BE2C (cell line): ENCODE results near the gene SORBS1.

Experiments
- DNase-seq: peaks from one replicate; pipeline ENCODE4 v3.0.0-alpha.2; 2020
- H3K27me3 ChIP-seq: fragments of 250-450 bp; sonication (Bioruptor Pico); 2 replicates; pipeline ENCODE4 v1.5.1; 2020; ENCODE audit warnings: mild to moderate bottlenecking
- H3K36me3 ChIP-seq: fragments of 250-450 bp; sonication (Bioruptor Pico); 2 replicates; pipeline ENCODE4 v1.5.1; 2020; ENCODE audit warnings: mild to moderate bottlenecking
- H3K4me1 ChIP-seq: fragments of 250-450 bp; sonication (Bioruptor Pico); 2 replicates; pipeline ENCODE4 v1.5.1; 2020
- H3K4me3 ChIP-seq: 2 replicates; pipeline ENCODE4 v1.5.1; 2011; ENCODE audit warnings: low read depth, low read length
- H3K9me3 ChIP-seq: fragments of 250-450 bp; sonication (Bioruptor Pico); 2 replicates; pipeline ENCODE4 v1.5.1; 2020
- CTCF ChIP-seq: IDR thresholded peaks from 2 replicates; pipeline ENCODE4 v1.5.1; 2012; ENCODE audit warnings: mild to moderate bottlenecking, low read depth, low read length

Gene SORBS1

GRCh38 chr10:95571390-95571789 lies 10.2 kb upstream of the SORBS1 start:
- Histone ChIP-seq H3K36me3 (no peaks in the 10 kb centered on the region), H3K4me3 (no peak overlapping the region), H3K4me1 (no peaks in the 10 kb centered on the region), H3K9me3 (no peaks in the 10 kb centered on the region), H3K27me3 (peaks cover 4% of the 10 kb centered on the region; the same call in 1 of the 2 replicates)
- DNase-seq: no peak
- no peak for TF ChIP-seq CTCF

- no peak overlapping the region for H3K4me3 ChIP-seq
- H3K9me3 ChIP-seq: no peaks in the 10 kb centered on the region
- H3K36me3 ChIP-seq: no peaks in the 10 kb centered on the region
- no peaks in the 10 kb centered on the region for H3K4me1 ChIP-seq
- no peak for TF ChIP-seq CTCF
- peaks cover 4% of the 10 kb centered on the region; the same call in 1 of the 2 replicates for H3K27me3 ChIP-seq
- no peak for DNase-seq
Measured at GRCh38 chr10:95569368-95569767, 8.2 kb upstream of the SORBS1 start.

DNA sequence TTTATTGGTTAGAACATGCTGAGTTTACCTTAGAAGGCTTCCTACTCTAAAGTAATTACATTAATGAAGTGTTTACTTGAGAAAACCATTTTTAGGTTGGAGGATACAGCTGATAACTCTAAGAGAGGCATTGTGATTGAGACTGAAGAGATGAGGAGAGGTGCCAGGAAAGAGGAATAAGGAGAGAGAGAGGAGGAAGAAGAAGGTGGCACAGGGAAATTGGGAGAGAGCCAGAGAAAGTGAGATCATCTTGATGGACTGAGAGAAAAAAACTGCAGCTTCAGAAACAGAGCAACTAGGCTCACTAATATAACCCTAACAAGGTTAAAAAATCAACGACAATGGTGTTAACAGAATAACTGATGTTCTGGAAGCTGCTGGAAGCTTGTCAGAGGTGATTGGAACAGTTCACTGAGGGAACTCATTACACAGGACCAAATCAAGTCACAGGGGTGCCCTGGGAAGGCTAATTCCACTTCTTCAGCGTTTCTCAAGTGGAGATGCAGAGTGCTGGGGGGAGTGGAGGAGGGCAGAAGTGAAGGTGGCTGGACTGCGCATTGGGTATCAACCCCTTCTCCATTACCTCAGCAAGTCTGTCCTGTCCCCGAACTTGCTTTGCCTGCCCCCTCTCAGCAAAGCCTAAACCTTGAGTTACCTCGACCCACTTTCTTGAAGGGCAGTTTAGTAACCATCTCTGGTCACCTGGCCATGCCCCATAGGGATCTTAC lies 6.9 kb upstream of the SORBS1 start:
- H3K4me3 ChIP-seq: no peak overlapping the region
- no peak for TF ChIP-seq CTCF
- no peaks in the 10 kb centered on the region for H3K4me1 ChIP-seq
- H3K9me3 ChIP-seq: no peaks in the 10 kb centered on the region
- no peak for DNase-seq
- no peaks in the 10 kb centered on the region for H3K36me3 ChIP-seq
- H3K27me3 ChIP-seq: no peaks in the 10 kb centered on the region

GRCh38 chr10:95566136-95566535 lies 5.0 kb upstream of the SORBS1 start:
- H3K9me3 ChIP-seq: no peaks in the 10 kb centered on the region

GRCh38 chr10:95565336-95565735 lies 4.2 kb upstream of the SORBS1 start:
- no peaks in the 10 kb centered on the region for H3K36me3 ChIP-seq
- TF ChIP-seq CTCF: no peak

More at GRCh38 chr10:95566136-95566535, 5.0 kb upstream of the SORBS1 start:
- Histone ChIP-seq H3K36me3 (no peaks in the 10 kb centered on the region), H3K4me1 (no peaks in the 10 kb centered on the region), H3K4me3 (no peak overlapping the region), H3K27me3 (no peaks in the 10 kb centered on the region)
- no peak for TF ChIP-seq CTCF
- no peak for DNase-seq

GRCh38 chr10:95564291-95564690 lies 3.1 kb upstream of the SORBS1 start:
- no peak for TF ChIP-seq CTCF

More at GRCh38 chr10:95565336-95565735, 4.2 kb upstream of the SORBS1 start:
- no peaks in the 10 kb centered on the region; the same call in 1 of the 2 replicates for H3K4me1 ChIP-seq
- H3K4me3 ChIP-seq: no peak overlapping the region
- no peak for DNase-seq
- H3K27me3 ChIP-seq: peaks cover 6% of the 10 kb centered on the region
- no peaks in the 10 kb centered on the region for H3K9me3 ChIP-seq

More at GRCh38 chr10:95564291-95564690, 3.1 kb upstream of the SORBS1 start:
- Histone ChIP-seq H3K27me3 (peaks cover 13% of the 10 kb centered on the region), H3K4me3 (no peak overlapping the region), H3K4me1 (no peaks in the 10 kb centered on the region; the same call in 1 of the 2 replicates), H3K36me3 (no peaks in the 10 kb centered on the region), H3K9me3 (no peaks in the 10 kb centered on the region)
- DNase-seq: no peak
